Measurements from ENCODE around the gene GPATCH11.

The GPATCH11 gene

DNA sequence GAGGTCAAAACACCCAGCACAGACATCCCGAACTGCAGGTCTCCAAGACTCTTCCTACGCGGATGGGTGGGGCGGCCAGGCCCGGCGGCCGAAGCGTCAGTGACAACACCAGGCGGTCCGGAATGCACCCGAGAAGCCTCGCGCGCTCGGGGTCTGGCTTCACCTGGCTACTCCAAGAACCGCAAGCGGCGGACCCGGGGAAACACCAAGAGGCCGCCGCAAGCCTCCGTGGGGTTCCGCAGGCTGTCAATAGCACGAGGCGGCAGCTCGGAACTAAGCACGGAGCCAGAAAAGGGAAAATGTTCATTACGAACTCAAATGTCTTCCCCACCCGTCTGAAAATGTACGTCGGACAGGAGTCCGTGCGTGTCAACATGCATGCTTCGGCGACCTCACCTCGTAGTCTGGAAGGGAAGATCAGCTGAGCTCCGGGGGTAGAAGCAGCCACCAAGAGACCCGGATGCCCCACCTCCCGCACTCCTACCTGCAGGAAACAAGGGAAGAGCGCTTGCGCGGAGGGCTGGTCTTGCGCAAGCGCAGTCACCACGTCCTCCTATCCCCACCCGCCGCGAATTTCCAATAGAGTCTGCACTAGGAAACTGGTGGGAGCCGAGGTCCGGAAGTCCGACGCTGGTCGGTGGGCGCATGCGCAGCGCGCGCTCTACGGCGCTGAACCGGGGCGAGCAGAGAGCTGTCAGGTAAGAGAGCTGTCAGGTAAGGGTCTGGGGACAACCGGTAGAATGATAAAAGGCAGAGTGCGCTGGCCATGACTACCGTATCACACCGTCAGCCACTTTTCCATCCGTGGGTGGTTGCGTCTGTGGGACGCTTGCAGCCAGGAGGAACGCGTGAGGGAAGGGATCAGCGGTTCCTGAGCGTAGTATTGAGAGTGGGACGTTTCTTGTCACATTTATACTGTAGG lies at the start of gene GPATCH11, which contains the start of gene HEATR5B:
Gene GPATCH11, plus strand, starts transcription at position 646 of the 922 bp plus-strand sequence. CDS start 3,864 bp downstream, outside the sequence.
Gene HEATR5B, minus strand, starts transcription at position 500 of the 922 bp plus-strand sequence. CDS start 958 bp downstream, outside the sequence.
- peak; percentile 92 for DNase-seq

DNA sequence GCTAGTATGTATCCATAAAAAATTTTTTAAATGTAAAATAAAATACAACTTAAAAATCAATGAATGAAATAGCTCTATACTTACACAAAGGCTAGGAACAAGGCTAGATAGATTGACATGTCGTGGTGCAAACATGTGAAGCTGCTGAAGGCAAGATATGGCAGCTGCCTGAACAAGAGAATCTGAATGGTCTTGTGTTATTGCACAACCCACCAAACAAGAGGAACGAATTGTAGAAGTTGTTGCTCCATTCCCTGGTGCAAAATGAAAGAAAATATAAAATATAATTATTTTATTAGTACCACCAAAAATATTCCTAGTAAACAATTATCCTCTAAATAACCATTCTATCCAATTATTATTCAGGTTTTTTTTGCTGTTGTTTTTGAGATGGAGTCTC lies 46.5 kb upstream of the GPATCH11 start:
- no peak for DNase-seq

GRCh38 chr2:37039580-37039979 lies 44.7 kb upstream of the GPATCH11 start:
- no peak for DNase-seq

DNA sequence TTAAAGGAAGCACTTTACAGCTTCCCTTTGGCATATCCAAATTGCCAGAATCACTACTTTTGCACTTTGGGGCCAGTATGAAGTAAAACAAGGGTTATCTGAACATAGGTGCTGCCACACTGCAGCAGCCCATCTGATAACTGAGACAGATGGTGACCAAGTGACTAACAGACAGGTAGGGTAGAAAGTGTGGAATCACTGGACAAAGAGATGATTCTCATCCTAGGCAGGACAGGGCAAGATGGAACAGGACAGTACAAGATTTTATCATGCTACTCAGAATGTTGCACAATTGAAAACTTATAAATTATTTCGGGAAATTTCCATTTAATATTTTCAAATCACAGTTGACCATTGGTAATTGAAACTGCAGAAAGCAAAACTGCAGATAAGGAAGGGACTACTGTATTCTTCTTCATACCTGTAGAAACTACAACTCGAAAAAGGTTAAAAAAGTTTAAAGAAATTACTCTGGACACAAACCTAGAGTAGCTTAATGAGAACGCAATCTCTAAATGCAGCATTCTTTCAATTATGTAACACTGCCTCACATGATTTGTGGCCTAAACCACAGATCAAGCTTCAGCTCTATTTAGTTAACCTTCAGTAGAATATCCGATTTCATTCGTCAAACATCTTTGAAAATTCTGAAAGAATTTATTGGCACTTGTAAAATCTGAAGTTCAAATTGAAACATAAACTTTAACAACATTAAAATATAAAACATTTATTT lies 31.6 kb upstream of the GPATCH11 start:
- no peak for DNase-seq

GRCh38 chr2:37059841-37060240 lies 24.5 kb upstream of the GPATCH11 start:
- no peak for DNase-seq

DNA sequence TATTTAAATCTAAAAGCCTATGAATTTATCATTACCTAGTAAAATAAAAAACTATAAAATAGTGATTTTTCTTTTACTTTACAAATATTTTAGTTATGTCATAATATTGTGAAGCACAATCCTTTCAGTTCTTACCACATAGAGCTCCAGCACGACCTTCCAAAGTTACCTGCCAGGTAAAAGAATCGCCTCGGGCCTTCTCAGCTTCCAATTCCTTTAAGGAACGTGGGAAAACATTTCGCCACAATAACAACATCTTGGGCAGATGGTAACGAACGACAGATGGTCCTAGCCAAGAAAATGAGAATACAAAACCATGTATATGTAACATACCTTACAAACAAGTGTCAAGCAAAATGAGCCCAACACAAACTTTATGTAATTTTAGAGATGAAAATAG lies 23.9 kb upstream of the GPATCH11 start:
- DNase-seq = no peak

- no peak for DNase-seq
These were observed 23.2 kb upstream of the GPATCH11 start for GRCh38 chr2:37061013-37061711.

- no peak for DNase-seq
These were observed 22.5 kb upstream of the GPATCH11 start for GRCh38 chr2:37061776-37062175.

GRCh38 chr2:37068686-37069085 lies 15.6 kb upstream of the GPATCH11 start:
- no peak for DNase-seq

GRCh38 chr2:37070931-37071330 lies 13.4 kb upstream of the GPATCH11 start:
- DNase-seq = no peak

- no peak for DNase-seq
These were observed 4.1 kb upstream of the GPATCH11 start for GRCh38 chr2:37080266-37080665.

- no peak for DNase-seq
These were observed 3.6 kb upstream of the GPATCH11 start for GRCh38 chr2:37080689-37081088.

DNA sequence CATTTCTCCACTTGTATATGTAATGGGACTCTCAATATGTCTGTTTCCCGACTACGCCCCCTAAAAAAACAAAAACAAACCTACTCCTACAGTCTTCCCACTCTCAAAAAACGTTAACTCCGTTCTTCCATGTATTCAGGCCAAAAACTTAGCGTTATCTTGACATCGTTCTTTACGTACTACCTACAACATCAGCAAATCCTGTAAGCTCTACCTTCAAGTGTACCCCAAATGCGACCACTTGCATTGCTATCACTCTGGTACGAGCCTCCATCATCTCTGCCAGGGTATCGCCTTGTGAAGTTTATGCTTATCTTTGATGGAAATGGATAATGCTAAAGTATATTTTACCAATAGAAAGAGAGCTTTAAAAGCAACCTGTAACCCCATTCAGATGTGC lies 479 bp downstream of the GPATCH11 start:
- DNase-seq = no peak

GRCh38 chr2:37085731-37086147 lies 1.4 kb downstream of the GPATCH11 start:
- no peak for DNase-seq

DNA sequence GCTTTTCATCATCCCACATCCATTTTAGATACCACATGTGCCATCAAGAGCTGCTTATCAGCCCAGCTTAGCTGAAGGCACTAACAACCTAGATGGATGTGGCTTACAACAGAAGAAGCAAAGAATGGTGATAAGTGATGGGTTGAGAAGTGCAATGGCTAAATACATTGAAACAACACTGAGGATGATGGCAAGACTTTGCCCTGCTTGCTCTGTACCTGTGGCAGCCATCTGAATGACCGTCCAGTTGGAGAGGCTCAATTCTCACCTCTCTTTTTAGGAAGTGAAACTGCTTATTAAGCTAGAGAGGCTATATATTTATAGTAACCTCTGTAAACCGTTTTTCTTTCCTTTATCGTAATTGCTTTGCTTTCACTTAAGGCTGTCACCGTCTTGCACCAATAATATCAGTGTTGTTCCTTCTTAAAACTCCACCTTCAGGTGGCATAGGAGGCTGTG lies 5.7 kb downstream of the GPATCH11 start:
- no peak for DNase-seq

DNA sequence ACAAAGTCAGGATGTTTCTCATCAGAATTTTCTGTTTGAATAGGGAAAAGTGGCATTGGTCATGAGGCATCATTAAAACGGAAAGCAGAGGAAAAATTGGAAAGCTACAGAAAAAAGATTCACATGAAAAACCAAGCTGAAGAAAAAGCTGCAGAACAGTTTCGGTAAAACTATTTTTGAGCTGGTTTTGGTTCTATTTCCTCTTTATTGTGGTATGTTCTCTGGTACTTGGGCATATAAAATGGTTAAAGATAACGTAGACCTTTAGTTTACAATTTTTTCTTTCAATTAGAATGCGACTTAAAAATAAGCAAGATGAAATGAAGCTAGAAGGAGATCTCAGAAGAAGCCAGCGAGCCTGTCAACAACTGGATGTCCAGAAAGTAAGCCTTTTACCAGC lies 7.6 kb downstream of the GPATCH11 start:
- no peak for DNase-seq

DNA sequence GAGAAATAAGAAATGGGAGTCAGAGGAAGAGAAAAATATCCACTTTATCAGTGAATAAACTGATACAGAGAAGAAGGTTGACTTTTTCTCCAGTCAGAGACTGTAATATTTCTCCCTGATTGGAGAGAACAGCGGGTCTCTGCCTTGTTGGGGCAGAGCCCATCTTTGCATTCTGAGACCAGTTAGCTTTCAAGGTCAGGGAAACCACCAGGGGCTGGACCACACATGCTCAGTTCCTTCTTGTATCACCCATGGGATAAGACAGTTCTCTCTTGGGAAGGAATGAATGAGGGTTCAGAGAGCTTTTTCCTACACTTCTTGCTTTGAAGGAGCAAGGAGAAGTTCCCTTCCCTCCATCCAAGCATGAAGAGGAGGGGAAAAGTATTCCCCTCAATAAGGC lies 12.2 kb downstream of the GPATCH11 start:
- no peak for DNase-seq

- no peak for DNase-seq
These were observed 14.2 kb downstream of the GPATCH11 start for GRCh38 chr2:37098416-37099118.

GRCh38 chr2:37100054-37100453 lies 15.7 kb downstream of the GPATCH11 start:
- no peak for DNase-seq

GRCh38 chr2:37102588-37102987 lies 18.3 kb downstream of the GPATCH11 start:
- DNase-seq = no peak

- DNase-seq = no peak
These were observed 19.9 kb downstream of the GPATCH11 start for GRCh38 chr2:37104178-37104577.

DNA sequence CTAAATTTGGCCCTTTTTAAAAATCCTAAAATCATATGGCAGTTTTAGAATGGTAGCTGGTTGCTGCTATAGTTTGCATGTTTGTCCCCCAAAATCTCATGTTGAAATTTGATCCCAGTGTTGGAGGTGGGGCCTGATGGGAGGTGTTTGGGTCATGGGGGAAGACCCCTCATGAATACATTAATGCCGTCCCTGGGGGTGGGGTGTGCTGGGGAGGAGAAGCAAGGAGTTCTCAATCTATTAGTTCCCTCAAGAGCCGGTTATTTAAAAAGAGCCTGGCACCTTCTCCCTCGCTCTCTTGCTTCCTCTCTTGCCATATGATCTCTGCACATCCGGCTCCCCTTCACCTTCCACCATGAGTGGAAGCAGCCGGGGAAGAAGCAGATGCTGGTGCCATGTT lies 20.8 kb downstream of the GPATCH11 start:
- DNase-seq = no peak

Measured in stimulated activated naive CD4-positive, alpha-beta T cell treated with Interleukin-2 at 50 U/mL for 16 hours (primary cell).